ENCODE measurements around the gene VDAC2. TPM values are rescaled to one million over a fixed set of nuclear protein-coding genes. Genes with fewer than 3 reads are reported as not detected.

VDAC2 gene
- total RNA-seq, 1 donor from 2014 or later, result 119 TPM

GRCh38 chr10:75228834-75229233 is 18.2 kb downstream of the VDAC2 start:
- DNase-seq (ENCODE audit: low read depth in 2 of 2), result no peak

DNA sequence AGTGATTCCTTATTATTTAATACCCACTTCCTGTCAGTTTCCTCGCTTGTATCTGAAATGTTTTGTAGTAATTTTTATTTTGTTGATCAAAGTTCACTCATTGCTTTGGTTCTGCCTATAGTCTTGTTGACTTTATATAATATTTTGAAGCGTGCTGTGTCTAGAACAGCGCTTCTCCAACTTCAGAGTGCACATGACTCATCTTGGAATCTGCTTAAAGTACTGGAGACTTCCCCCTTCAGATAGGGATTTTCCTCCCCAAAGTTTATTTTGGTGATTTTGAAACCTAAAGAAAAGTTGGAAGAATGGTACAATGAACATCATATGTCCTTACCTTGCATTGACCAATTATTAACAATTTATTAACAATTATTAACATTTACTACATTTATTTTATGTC is 19.4 kb downstream of the VDAC2 start:
- DNase-seq (ENCODE audit: low read depth in 2 of 2), result peak in 1 of 2 donors; percentile 42

DNA sequence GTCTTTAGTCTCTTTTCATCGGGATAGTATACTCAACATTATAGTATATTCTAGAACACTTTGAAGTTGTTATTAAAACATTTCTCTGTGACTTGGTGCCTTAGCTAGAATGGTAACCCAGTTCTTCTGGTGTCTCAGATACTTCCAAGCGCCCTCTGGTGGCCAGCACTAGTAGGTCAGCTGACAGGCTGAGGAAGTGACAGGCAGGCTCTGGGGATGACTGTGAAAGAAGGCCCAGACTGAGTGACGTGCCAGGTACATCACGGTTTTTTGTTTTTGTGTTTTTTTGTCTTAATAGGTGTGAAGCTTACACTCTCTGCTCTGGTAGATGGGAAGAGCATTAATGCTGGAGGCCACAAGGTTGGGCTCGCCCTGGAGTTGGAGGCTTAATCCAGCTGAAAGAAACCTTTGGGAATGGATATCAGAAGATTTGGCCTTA is 20.0 kb downstream of the VDAC2 start:
- peak; percentile 85 to 93 for DNase-seq (ENCODE audit: low read depth in 2 of 2)

GRCh38 chr10:75231672-75232581 is 21.3 kb downstream of the VDAC2 start:
- DNase-seq (ENCODE audit: low read depth in 2 of 2), result no peak

DNA sequence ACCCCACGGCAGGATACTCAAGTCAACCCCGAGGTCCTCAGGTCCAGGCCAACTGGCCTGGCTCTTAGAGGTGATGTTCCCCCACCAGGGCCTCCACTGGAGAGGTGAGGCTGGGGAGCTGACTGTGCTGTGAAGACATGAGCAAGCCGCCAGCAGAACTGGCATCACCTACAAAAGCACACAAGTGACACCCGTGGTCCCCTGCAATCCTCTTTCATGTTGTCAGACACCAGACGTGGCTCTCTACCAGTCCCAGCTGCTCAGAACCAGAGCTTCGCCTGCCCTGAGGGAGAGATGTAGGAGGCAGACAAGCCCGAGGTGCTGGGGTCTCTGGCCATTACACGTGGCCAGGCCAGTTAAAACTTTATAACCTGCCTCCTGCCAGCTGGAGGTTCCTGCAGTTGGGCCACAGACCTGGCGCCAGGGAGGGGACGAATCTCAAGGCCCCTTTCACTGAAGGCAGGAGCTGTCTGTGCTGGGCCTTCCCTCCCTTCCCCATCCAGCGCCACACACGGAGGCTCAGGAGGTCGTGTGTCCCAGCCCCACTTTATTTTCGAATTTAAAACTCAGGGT is 22.9 kb downstream of the VDAC2 start:
- no peak for DNase-seq (ENCODE audit: low read depth in 2 of 2)

GRCh38 chr10:75234017-75234682 is 23.6 kb downstream of the VDAC2 start:
- peak; percentile 59 to 89 for DNase-seq (ENCODE audit: low read depth in 2 of 2)

DNA sequence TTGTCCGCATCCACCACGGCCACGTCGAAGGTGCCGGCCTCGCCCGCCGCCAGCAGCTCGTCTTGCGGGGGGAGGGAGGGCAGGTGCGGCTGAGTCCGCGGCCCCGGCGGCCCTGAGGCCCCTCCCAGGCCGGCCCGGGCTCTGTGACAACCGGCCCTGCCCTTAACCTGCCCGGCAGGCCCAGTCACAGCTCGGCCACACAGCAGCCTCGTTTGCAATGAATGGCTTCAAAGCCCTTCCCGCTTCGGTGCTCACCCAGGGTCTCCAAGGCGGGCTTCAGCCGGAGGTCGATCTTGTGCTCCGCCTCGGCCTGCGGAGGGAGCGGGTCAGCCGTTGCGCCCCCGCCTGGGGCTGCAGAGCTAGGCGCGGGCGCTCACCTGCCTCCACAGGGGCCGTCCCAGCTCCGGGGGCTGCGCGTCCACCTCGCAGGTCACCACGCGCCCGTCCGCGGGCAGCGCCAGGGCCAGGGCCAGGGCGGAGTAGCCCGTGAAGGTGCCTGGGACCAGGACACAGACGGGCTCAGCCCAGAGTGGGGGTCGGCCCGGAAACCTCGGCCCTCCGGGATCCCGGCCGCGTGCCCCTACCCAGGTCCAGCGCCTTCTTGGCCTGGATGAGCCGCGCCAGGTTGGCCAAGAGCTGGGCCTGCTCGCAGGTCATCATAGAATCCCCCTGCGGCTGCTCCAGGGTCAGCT is 24.2 kb downstream of the VDAC2 start:
- no peak for DNase-seq (ENCODE audit: low read depth in 2 of 2)

DNA sequence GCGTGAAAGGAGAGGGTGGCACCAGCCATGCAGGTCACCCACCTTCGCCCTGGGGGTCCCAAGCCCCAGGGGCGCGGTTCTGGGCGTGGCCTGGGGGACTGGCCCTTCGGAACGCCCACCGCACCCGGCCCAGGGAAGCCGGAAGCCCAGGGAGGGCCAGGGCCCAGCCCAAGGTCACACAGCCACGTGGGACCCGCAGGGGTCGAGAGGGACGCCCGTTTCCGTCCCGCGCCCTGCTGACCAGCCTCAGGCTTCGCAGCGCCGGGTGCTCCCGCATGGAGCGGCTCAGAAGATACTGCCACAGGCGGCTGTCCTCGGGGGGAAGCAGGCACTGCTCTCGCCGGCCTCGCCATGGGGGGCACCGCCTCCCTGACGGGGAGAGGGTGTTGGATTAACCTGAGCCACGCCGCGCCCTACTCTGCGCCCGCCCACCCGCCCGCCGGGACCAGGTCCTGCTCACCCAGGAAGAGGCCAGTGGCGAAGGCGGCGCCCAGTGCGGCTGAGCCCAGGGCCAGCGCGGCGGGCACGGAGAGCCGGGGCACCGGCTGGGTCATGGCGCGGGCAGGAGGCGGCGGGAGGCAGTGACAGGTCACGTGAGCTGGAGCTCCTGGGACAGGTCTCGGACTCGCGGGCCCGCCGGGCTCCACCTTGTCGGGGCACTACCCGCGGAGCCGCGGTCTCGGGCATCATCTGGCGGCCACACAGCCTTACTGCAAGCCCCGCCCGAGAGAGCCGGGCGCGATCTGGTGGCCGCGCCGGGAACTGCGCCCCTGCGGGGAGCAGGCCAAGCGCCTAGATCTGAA is 25.0 kb downstream of the VDAC2 start, which contains the start of gene COMTD1:
COMTD1 (minus strand) TSS at position 583 of the 803 bp plus-strand sequence; CDS start at position 554, 29 bp downstream.
- DNase-seq (ENCODE audit: low read depth in 2 of 2), result peak; percentile 77 to 90

DNA sequence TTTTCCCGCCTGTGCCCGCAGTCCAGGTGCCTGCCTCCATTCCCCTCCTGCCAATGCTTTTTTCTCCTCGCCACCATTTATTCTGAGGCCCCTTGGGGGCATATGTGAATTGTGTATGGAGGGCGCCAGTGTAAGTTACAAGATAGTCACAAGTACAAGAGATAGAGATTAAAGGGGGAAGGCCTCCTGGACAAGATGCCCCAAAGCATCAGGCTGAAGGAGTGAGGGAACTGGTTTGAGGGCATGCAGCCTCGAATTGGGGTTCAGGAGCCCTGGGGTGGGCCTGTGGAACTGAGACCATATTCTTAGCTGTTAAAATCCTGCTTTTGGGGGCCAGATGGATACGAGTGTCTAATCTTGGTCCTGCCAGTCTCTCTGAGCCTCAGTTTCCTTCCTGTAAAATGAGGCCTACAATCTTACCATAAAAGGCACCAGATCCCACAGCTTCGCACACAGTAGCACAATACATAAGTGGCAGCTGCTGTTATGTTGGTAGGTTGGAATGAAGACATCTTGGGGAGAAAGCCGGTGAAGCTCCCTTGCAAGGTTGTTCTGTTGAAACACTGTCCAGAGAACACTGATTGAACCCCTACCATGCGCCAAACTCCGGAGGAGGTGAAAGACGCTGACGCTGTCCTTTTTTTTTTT is 25.7 kb downstream of the VDAC2 start:
- no peak for DNase-seq (ENCODE audit: low read depth in 2 of 2)

GRCh38 chr10:75238182-75239095 is 27.8 kb downstream of the VDAC2 start:
- DNase-seq (ENCODE audit: low read depth in 2 of 2), result no peak

GRCh38 chr10:75239096-75239790 is 28.6 kb downstream of the VDAC2 start:
- DNase-seq (ENCODE audit: low read depth in 2 of 2), result no peak

DNA sequence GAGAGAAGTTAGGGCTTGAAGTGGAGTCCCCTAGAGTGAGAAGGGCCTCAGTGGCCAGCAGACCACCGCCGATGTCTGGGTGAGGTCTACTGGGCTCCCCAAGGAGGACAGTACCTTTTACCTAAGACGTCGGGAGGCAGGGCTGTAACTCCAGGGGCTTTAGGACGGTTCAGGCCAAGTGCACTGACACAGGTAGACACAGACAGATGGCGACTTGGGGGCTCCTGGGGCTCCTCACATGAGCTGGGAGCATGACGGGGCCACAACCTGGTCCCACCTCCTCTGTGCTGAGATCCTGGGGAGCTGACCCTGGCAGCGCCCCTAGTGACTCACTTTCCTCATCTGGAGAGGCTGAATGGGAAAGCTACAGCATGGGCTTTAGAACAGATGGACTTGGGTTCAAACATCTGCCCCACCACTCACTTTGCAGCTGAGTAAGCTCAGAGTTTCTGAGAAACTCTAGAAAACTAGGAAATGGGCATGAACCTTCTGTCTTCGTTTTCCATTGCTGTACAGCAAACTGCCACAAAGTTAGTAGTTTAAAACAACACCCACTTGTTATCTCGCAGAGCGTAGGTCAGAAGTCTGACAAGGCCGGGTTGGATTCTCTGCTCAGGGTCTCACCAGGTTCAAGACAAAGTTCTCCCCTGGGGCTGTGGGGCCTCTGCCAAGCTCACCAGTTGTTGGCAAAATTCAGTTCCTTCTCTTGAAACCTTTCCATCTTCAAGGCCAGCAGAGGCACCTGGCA is 29.9 kb downstream of the VDAC2 start:
- DNase-seq (ENCODE audit: low read depth in 2 of 2), result no peak

DNA sequence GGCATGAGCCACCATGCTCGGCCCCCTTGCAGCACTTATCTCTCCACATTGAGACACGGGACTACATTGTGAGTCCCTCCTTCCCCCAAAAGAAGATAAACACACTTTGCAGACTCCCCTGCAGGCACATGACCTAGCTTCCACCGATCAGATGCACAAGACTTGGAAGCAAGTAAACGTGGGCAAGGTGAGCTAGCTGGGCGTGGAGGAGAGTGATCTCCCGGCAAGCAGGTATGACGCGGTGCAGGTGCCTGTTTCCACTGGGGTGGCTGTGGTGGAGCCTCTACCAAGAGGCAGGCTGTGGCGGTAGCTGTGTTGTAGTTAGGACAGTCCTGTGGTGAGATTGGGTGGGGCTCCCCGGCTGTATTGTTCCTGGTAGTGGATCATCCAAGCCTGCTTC is 32.8 kb downstream of the VDAC2 start:
- DNase-seq (ENCODE audit: low read depth in 2 of 2), result no peak

DNA sequence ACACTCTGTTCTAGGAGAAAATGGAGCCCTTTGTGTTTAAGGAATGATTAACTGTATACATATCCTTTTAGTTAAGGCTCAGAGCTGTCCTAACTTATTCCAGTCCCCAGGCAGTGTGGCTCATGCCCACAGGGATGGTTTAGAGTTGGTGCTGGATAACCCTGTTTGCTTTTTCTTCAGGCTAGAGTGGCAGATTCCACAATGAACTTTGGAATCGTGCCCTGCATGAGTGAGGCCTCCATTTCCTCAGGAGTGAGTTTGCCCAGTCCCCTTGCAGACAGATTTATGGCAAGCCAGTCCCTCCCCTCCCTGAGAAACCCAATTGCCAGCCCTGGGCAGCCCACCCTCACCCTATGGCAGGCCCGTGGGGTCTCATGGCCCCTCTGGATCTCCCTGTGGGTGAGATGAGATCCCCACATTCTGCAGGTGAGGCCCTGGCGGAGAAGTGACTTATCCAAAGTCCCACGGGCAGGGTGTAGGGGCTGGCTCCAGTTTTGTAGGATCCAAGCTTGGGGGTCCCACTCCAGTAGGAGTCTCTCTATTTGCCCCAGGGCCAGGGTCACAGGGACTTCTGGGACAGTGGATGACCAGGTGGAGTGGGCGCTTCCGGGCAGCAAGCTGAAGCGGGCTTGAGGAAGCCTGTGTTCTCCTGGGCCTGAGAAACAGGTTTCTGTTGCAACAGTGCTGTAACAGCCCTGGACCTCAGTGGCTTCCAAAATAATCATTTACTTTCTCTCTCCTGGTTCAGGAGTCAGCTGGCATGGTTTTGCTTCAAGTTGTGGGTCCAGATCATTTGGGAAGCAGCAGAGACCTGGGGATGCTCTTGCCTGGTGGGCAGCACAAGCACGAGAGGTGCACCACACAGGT is 34.1 kb downstream of the VDAC2 start:
- no peak for DNase-seq (ENCODE audit: low read depth in 2 of 2)

DNA sequence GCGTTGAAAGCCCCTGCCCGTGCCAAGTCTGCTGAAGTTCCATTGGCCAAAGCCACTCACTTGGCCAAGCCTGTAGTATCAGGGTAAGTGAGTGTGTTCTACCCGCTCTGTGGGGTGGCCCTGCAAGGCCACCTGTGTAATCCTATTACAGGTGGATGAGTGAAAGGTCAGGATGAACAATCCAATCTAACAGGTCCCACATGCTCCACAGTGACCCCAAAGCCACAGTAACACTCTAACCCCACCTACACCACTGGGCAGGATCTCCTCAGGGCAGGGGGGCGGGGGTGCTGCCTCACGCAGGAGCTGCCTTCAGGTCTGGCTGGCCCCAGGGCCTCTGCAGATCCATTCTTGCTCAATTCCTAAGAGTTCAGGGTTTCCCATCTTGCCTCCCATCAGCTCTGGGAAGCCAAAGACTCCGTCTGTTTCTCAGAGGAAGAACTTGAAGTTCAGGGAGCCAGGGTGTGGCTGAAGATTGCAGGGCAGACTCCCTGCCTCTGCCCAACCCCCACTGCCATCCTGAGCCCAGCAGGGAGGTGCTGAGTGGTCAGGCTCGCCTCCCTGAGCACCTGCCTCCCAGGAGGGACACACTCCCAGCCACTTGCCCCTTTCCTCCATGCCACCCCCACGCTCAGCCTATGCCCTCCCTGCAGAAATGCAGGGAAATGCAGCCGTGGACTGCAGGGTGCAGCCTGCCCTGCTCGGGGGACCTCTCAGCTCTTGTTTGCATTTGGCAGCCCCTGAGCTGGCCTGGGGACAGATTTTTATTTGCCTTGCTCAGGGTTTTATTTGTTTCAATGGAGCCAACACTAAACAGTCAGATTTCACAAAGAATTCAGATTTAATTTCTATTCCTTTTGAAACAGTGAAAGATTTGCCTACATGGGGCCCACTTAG is 35.0 kb downstream of the VDAC2 start:
- DNase-seq (ENCODE audit: low read depth in 2 of 2), result no peak

- no peak for DNase-seq (ENCODE audit: low read depth in 2 of 2)
Measured at GRCh38 chr10:75246506-75246905, 35.9 kb downstream of the VDAC2 start.
